ENCODE measurements around the gene HES6.

GRCh38 chr2:238235856-238236255, 4.0 kb downstream of the HES6 start:
- TF ChIP-seq CTCF (conservative IDR thresholded peaks at IDR 0.05; ENCODE audit: low read length) (no peak), EZH2phosphoT487 (IDR thresholded peaks at IDR 0.05; ENCODE audit: borderline replicate concordance) (no peak)

Data from Loucy (cell line).